ENCODE data around the gene ZNF594. TPM values are rescaled to one million over a fixed set of nuclear protein-coding genes. Genes with fewer than 3 reads are reported as not detected.
"Not testable (repeated sequence)": the region's sequence is repeated elsewhere in the genome, so short reads cannot be mapped to it uniquely, and the experiment has no call there.

The ZNF594 gene
- total and polyA plus RNA-seq, 10 of the 15 experiments (the other 5 are each of a cell fraction or from before 2014, with no cell fraction given) = 0.98 to 14.3 (median 11.1) TPM

GRCh38 chr17:5239769-5240168 is 48.1 kb upstream of the ZNF594 start:
- not testable (repeated sequence) for H3K27ac ChIP-seq (ENCODE audit: control insufficient read depth, insufficient read depth)
- POLR2A ChIA-PET = interaction anchor here (0.7 to 6.2 kb wide), 3 partner anchors 13 to 126 kb away, joined by 3 to 115 read pairs (median 98); no protein-coding TSS in a partner anchor

More at GRCh38 chr17:5239769-5240168, 48.1 kb upstream of the ZNF594 start:
- ChIA-PET SMC1A (ENCODE audit: uncharacterized antibody, unreplicated experiment) (interaction anchor here (6.0 to 6.4 kb wide), 2 partner anchors 14 to 42 kb away, joined by 108 to 129 read pairs; no protein-coding TSS in a partner anchor), RAD21 (ENCODE audit: unreplicated experiment) (interaction anchor here (1.2 to 6.2 kb wide), 3 partner anchors 13 to 68 kb away, joined by 3 to 115 read pairs (median 105); no protein-coding TSS in a partner anchor), CTCF (interaction anchor here (0.6 to 8.1 kb wide), 3 partner anchors 14 to 178 kb away, joined by 5 to 209 read pairs (median 84); partner anchors contain the start of gene ZNF594)
- H3K27me3 ChIP-seq (replicated peaks in 1 of 2; ENCODE audit: control insufficient read depth in 2 of 2, insufficient read depth in 2 of 2, low read length in 1 of 2); H4K20me1 ChIP-seq (ENCODE audit: control insufficient read depth, insufficient read depth); H3K4me3 ChIP-seq; H3K9me3 ChIP-seq (replicated peaks; ENCODE audit: control insufficient read depth, insufficient read depth, low read length); DNase-seq (ENCODE audit: low read depth, low spot score); H3K36me3 ChIP-seq (ENCODE audit: control insufficient read depth in 2 of 2, insufficient read depth in 2 of 2, low read length in 1 of 2); H3K9ac ChIP-seq (ENCODE audit: control insufficient read depth, insufficient read depth, low read length); H2AFZ ChIP-seq (ENCODE audit: control insufficient read depth, low read depth, low read length); ATAC-seq; BruUV-seq (replicated peaks); FAIRE-seq; H3K4me2 ChIP-seq (ENCODE audit: control insufficient read depth, insufficient read depth): not testable (repeated sequence)
- TF ChIP-seq ZBTB33 (IDR thresholded peaks at IDR 0.05) (0 out of 2 replicates have a peak, but pooled peaks have one; percentile 40), MLLT1 (IDR thresholded peaks at IDR 0.05) (0 out of 2 replicates have a peak, but pooled peaks have one; percentile 43)
- H3K79me2 ChIP-seq (ENCODE audit: control insufficient read depth, insufficient read depth, low read length) = peaks cover 31% of the 10 kb centered on the region
- WGBS (ENCODE audit: insufficient coverage, insufficient replicate concordance, low lambda C conversion rate, missing lambda C conversion rate) = 75% methylated on average over 7 of the region's 7 CpGs
- intact Hi-C loops (cut with micrococcal nuclease; ENCODE audit: unreplicated experiment) (loop anchor here (5.0 kb wide), 2 partner anchors 162 to 297 kb away; partner anchors contain the start of genes RNF167, SLC25A11 and ZFP3), in situ Hi-C loops (cut with MboI) (loop anchor here (5.0 kb wide), 1 partner anchor 42 kb away; no protein-coding TSS in a partner anchor)
- peaks cover 52% of the 10 kb centered on the region for H3K4me1 ChIP-seq (ENCODE audit: control insufficient read depth, insufficient read depth, low read length)

Data from GM12878 (cell line).